DMS114 treated with DMSO at 0.1 percent for 48 hours (cell line): ENCODE measurements around the gene EFNB1.

ENCODE experiments used
- DNase-seq: peaks from one replicate; lab custom pipeline; 2025; ENCODE audit not compliant: unreplicated experiment; lab: John Stamatoyannopoulos, UW

The EFNB1 gene

DNA sequence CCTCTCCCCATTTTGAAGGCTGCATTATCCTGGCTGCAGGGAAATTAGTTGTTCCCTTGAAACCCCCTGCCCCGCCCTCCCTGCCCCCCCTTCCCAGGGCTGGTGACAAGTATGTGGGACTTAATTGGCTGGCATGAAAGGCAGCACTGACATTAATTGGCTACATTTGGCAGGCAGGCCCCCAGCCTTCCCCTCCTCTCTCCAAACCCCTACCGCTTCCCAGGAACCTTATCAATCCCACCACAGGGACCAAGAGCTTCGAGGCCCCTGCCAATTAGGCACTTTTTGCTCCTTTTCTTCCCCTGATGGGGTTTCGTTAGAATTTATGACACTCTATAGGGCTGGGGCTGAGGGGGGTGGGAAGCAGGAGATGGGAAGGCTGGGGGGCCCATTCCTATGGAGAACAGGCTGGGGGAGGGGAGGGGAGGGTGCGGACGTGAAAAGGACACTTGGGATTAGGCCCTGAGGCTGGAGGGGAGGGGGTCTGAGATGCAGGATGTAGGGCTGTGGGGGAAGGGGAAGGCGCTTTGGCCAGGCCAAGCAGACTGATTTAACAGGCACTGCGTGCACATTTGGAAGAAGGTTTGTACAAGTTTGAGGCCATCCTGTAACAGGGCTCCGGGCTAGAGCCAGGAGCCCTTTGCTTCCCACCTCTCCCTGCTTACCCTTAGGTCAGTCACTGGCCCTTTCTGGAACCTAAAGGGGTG is 52.2 kb downstream of the EFNB1 start:
- no peak for DNase-seq

DNA sequence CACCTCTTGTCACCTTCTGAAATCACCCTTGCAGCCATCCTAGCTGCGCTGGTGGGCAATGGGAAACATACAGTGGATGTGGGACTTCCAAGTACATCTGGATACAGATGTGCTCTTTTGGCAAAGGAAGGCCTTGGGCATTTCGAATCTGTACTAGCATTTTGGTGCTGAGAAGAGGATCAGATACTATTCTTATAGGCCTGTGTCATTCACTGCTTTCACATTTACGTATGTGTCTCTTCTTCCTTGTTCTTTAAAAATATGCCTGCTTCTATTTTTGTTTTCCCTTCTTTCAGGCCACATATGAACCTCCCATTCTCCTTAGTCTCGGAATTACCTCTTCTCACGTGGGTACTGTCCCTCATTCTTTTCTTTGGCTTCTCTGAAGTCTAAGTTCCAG is 53.1 kb downstream of the EFNB1 start:
- no peak for DNase-seq

DNA sequence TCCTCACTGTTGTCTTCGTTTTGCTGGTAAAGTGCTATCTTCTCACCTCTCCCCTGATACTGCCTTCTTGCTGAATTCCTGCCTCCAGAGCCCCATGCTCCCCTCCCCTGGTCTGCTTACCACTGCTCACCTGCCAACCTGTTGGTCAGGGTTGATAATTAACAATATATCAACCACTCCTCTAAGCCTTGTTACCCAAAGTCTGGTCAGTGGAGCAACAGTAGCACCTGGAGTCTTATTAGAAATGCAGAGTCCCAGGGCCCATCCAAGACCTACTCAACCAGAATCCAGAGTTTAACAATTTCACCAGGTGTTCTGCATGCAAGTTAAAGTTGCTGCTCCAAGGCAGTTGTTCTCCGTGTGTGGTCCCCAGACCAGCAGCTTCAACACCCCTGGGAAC is 55.0 kb downstream of the EFNB1 start:
- DNase-seq, result no peak

DNA sequence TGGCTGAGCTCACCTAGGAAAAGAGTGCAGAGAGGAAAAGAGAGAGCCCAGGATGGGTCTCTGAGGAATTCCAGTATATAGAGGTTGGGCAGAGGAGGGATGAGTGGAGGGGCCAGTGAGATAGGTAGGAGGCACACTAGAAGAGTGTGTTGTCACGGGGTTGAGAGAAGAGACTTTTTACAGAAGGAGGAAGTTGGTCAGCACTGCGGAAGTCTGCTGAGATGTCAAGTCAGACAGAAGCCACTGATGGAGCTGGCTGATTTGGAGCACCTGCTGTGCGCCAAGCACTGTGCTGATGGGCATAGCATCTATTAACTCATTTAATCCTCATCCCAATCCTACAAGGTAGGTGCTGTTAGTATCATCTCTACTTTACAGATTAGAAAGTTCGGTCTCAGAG is 60.4 kb downstream of the EFNB1 start:
- DNase-seq, result no peak
